Measurements from ENCODE around the gene MED12L. TPM values are rescaled to one million over a fixed set of nuclear protein-coding genes. Genes with fewer than 3 reads are reported as not detected.
"Not testable (repeated sequence)": the region's sequence is repeated elsewhere in the genome, so short reads cannot be mapped to it uniquely, and the experiment has no call there.

The MED12L gene
- total and polyA plus RNA-seq, 2 experiments from 2014 or later = 0.07 to 2.7 TPM

- no peak overlapping the region for H3K4me3 ChIP-seq
- no peaks in the 10 kb centered on the region for H3K36me3 ChIP-seq (replicated peaks; ENCODE audit: insufficient read depth, low read depth)
- TF ChIP-seq EZH2phosphoT487 (IDR thresholded peaks at IDR 0.05; ENCODE audit: low read depth, severe bottlenecking, unreplicated experiment) = no peak
- no peak for TF ChIP-seq CTCF (IDR thresholded peaks at IDR 0.05; ENCODE audit: poor library complexity)
- no peak for TF ChIP-seq EZH2 (IDR thresholded peaks at IDR 0.05; ENCODE audit: borderline replicate concordance)
- no peak for DNase-seq (ENCODE audit: low spot score)
- H3K27ac ChIP-seq = no peak overlapping the region
- 93% methylated on average over 4 of the region's 4 CpGs for WGBS (ENCODE audit: low lambda C conversion rate, missing lambda C conversion rate)
- no peaks in the 10 kb centered on the region for H3K9me3 ChIP-seq (ENCODE audit: low read depth)
- no peaks in the 10 kb centered on the region for H3K79me2 ChIP-seq
- no peaks in the 10 kb centered on the region for H4K20me1 ChIP-seq (ENCODE audit: insufficient read depth, poor library complexity, severe bottlenecking)
- no peak overlapping the region for H3K4me2 ChIP-seq
- no peak overlapping the region for H2AFZ ChIP-seq
- peaks cover 11% of the 10 kb centered on the region for H3K4me1 ChIP-seq (ENCODE audit: insufficient read depth)
- no peaks in the 10 kb centered on the region for H3K27me3 ChIP-seq
- H3K9me2 ChIP-seq (replicated peaks; ENCODE audit: insufficient read depth) = no peaks in the 10 kb centered on the region
These were observed 147.5 kb downstream of the MED12L start for GRCh38 chr3:151232991-151233390.

GRCh38 chr3:151234825-151235224 lies 149.4 kb downstream of the MED12L start:
- Histone ChIP-seq H3K4me3 (no peak overlapping the region), H2AFZ (no peak overlapping the region)
- 96% methylated on average over 6 of the region's 6 CpGs for WGBS (ENCODE audit: low lambda C conversion rate, missing lambda C conversion rate)

GRCh38 chr3:151236316-151236715 lies 150.9 kb downstream of the MED12L start:
- Histone ChIP-seq H4K20me1 (ENCODE audit: insufficient read depth, poor library complexity, severe bottlenecking) (no peaks in the 10 kb centered on the region), H3K27ac (no peak overlapping the region), H3K4me2 (no peak overlapping the region), H3K9me2 (replicated peaks; ENCODE audit: insufficient read depth) (no peaks in the 10 kb centered on the region), H3K79me2 (no peaks in the 10 kb centered on the region), H3K9me3 (ENCODE audit: low read depth) (no peaks in the 10 kb centered on the region), H3K4me1 (ENCODE audit: insufficient read depth) (no peaks in the 10 kb centered on the region), H2AFZ (no peak overlapping the region), H3K27me3 (no peaks in the 10 kb centered on the region), H3K36me3 (replicated peaks; ENCODE audit: insufficient read depth, low read depth) (no peaks in the 10 kb centered on the region), H3K4me3 (no peak overlapping the region)
- DNase-seq (ENCODE audit: low spot score) = no peak
- TF ChIP-seq EZH2 (IDR thresholded peaks at IDR 0.05; ENCODE audit: borderline replicate concordance) = no peak
- TF ChIP-seq EZH2phosphoT487 (IDR thresholded peaks at IDR 0.05; ENCODE audit: low read depth, severe bottlenecking, unreplicated experiment) = no peak
- TF ChIP-seq CTCF (IDR thresholded peaks at IDR 0.05; ENCODE audit: poor library complexity) = no peak
- 84% methylated on average over 2 of the region's 2 CpGs for WGBS (ENCODE audit: low lambda C conversion rate, missing lambda C conversion rate)

More at GRCh38 chr3:151234825-151235224, 149.4 kb downstream of the MED12L start:
- Histone ChIP-seq H3K4me2 (no peak overlapping the region), H3K27ac (no peak overlapping the region), H3K36me3 (replicated peaks; ENCODE audit: insufficient read depth, low read depth) (no peaks in the 10 kb centered on the region), H3K9me3 (ENCODE audit: low read depth) (no peaks in the 10 kb centered on the region), H4K20me1 (ENCODE audit: insufficient read depth, poor library complexity, severe bottlenecking) (no peaks in the 10 kb centered on the region), H3K4me1 (ENCODE audit: insufficient read depth) (no peaks in the 10 kb centered on the region), H3K9me2 (replicated peaks; ENCODE audit: insufficient read depth) (no peaks in the 10 kb centered on the region), H3K27me3 (no peaks in the 10 kb centered on the region), H3K79me2 (no peaks in the 10 kb centered on the region)
- DNase-seq (ENCODE audit: low spot score) = no peak
- no peak for TF ChIP-seq EZH2phosphoT487 (IDR thresholded peaks at IDR 0.05; ENCODE audit: low read depth, severe bottlenecking, unreplicated experiment)
- TF ChIP-seq EZH2 (IDR thresholded peaks at IDR 0.05; ENCODE audit: borderline replicate concordance) = no peak
- no peak for TF ChIP-seq CTCF (IDR thresholded peaks at IDR 0.05; ENCODE audit: poor library complexity)

GRCh38 chr3:151236736-151237135 lies 151.3 kb downstream of the MED12L start:
- 95% methylated on average over 7 of the region's 7 CpGs for WGBS (ENCODE audit: low lambda C conversion rate, missing lambda C conversion rate)
- H2AFZ ChIP-seq = no peak overlapping the region
- TF ChIP-seq EZH2phosphoT487 (IDR thresholded peaks at IDR 0.05; ENCODE audit: low read depth, severe bottlenecking, unreplicated experiment) = no peak
- TF ChIP-seq EZH2 (IDR thresholded peaks at IDR 0.05; ENCODE audit: borderline replicate concordance) = no peak
- no peak for TF ChIP-seq CTCF (IDR thresholded peaks at IDR 0.05; ENCODE audit: poor library complexity)
- H3K27ac ChIP-seq = no peak overlapping the region
- DNase-seq (ENCODE audit: low spot score) = no peak
- no peaks in the 10 kb centered on the region for H4K20me1 ChIP-seq (ENCODE audit: insufficient read depth, poor library complexity, severe bottlenecking)
- H3K4me3 ChIP-seq = no peak overlapping the region
- H3K4me1 ChIP-seq (ENCODE audit: insufficient read depth) = no peaks in the 10 kb centered on the region
- H3K27me3 ChIP-seq = no peaks in the 10 kb centered on the region
- H3K9me2 ChIP-seq (replicated peaks; ENCODE audit: insufficient read depth) = no peaks in the 10 kb centered on the region
- H3K9me3 ChIP-seq (ENCODE audit: low read depth) = no peaks in the 10 kb centered on the region
- H3K36me3 ChIP-seq (replicated peaks; ENCODE audit: insufficient read depth, low read depth) = no peaks in the 10 kb centered on the region
- no peaks in the 10 kb centered on the region for H3K79me2 ChIP-seq
- no peak overlapping the region for H3K4me2 ChIP-seq

- H3K4me3 ChIP-seq; H2AFZ ChIP-seq; H4K20me1 ChIP-seq (ENCODE audit: insufficient read depth, poor library complexity, severe bottlenecking); DNase-seq (ENCODE audit: low spot score); H3K79me2 ChIP-seq; H3K9me2 ChIP-seq (replicated peaks; ENCODE audit: insufficient read depth); H3K9me3 ChIP-seq (ENCODE audit: low read depth); H3K4me2 ChIP-seq; H3K4me1 ChIP-seq (ENCODE audit: insufficient read depth); H3K27me3 ChIP-seq; H3K36me3 ChIP-seq (replicated peaks; ENCODE audit: insufficient read depth, low read depth); H3K27ac ChIP-seq: not testable (repeated sequence)
- 91% methylated on average over 17 of the region's 18 CpGs for WGBS (ENCODE audit: low lambda C conversion rate, missing lambda C conversion rate)
These were observed 156.5 kb downstream of the MED12L start for GRCh38 chr3:151242006-151242405.
